Psoas muscle (tissue), 8 donors: ENCODE measurements around the gene MOB3C. TPM values are rescaled to one million over a fixed set of nuclear protein-coding genes. Genes with fewer than 3 reads are reported as not detected.

Experiments used
- ATAC-seq, 4 donors: fragments of 200-7000 bp; cut with Tn5 transposase; one replicate each; pipeline ENCODE4 v1.9.1; 2020; ENCODE audit warnings: moderate library complexity in 3 of 4, mild to moderate bottlenecking in 2 of 4
- DNase-seq, 2 donors: peaks; one replicate each; pipeline ENCODE4 v3.0.0-alpha.2; 2020
- H3K27ac ChIP-seq: fragments of 200-600 bp; one replicate; pipeline ENCODE4 v1.8.0; 2022
- H3K27me3 ChIP-seq, 3 donors: fragments of 200-600 bp in 1 of 3; one replicate each; pipeline versions ENCODE4 v1.6.1 to v1.8.0; 2013 to 2022; ENCODE audit warnings: low read length in 2 of 3, mild to moderate bottlenecking in 2 of 3, moderate library complexity in 1 of 3; ENCODE audit not compliant: insufficient read depth in 3 of 3
- H3K36me3 ChIP-seq, 2 donors: fragments of 200-600 bp in 1 of 2; one replicate each; pipeline versions ENCODE4 v1.6.1 to v1.8.0; 2013 to 2022; ENCODE audit warnings: low read depth in 1 of 2, mild to moderate bottlenecking in 1 of 2, moderate library complexity in 1 of 2; ENCODE audit not compliant: insufficient read depth in 1 of 2
- H3K4me1 ChIP-seq: fragments of 200-600 bp; one replicate; pipeline ENCODE4 v1.8.0; 2022
- H3K4me3 ChIP-seq: fragments of 200-600 bp; one replicate; pipeline ENCODE4 v1.8.0; 2022; ENCODE audit warnings: mild to moderate bottlenecking
- H3K9me3 ChIP-seq: fragments of 200-600 bp; one replicate; pipeline ENCODE4 v1.8.0; 2022
- CTCF ChIP-seq: fragments of 200-600 bp; IDR thresholded peaks from one replicate; pipeline ENCODE4 v1.8.0; 2022; ENCODE audit warnings: antibody characterized with exemption
- whole genome bisulfite sequencing, 3 donors: extraction: QIAGEN DNeasy Blood & Tissue Kit; methylation state at CpG; one replicate each; pipeline versions ENCODE4 v1.1.6 to v1.1.7; 2013; 5-methylcytosine and 5-hydroxymethylcytosine counted together
- intact Hi-C, 2 donors: fragments of 100-400 bp; cut with DNase I; formaldehyde crosslinking; loops; one replicate each; pipeline versions ENCODE4 v1.11.0 to v1.14.2; 2022
- polyA plus RNA-seq, 3 donors: library from polyadenylated mRNA; stranded (reverse); fragments of 200-250 nt; gene quantifications; one replicate each; pipeline ENCODE4 v1.2.3, GENCODE V29; 2013
- total RNA-seq, 4 donors: library from RNA; stranded (reverse); fragmentation: NEBNext Ultra II Directional in 2 of 4; extraction: Animal tissue kit (Norgen Biotek cat#: 25700) in 2 of 4; gene quantifications; one replicate each; pipeline versions ENCODE4 v1.2.1 to v1.2.4, GENCODE V29; 2021 to 2023
- donor health status: healthy with polysubstance abuse.
- donor health status: DM: no; HTN: no; CAD: no; lungs with moderate emphysema.
- donor health status: Bipolar disorder and iron deficiency.
- donor health status: healthy.
- donor health status: DM: yes; HTN: yes; CAD: no.
- donor health status: DM: no; HTN: no; CAD: no.
- donor health status: DM: no; HTN: no; CAD: no.
- donor health status: DM: yes; HTN: yes; CAD: no.

MOB3C gene
- total and polyA plus RNA-seq, 7 donors = 8.7 to 36.3 (median 17.9) TPM

GRCh38 chr1:46583494-46583893 is 33.1 kb downstream of the MOB3C start:
- Histone ChIP-seq H3K9me3 (no peaks in the 10 kb centered on the region), H3K4me1 (no peaks in the 10 kb centered on the region), H3K27me3 (no peaks in the 10 kb centered on the region), H3K36me3 (peaks cover 15 to 80% of the 10 kb centered on the region in 2 donors), H3K27ac (no peak overlapping the region), H3K4me3 (no peak overlapping the region)
- ATAC-seq (no peak), DNase-seq (no peak)
- 82 to 89% (median 87%) methylated on average over 5 of the region's 5 CpGs for WGBS, 3 donors
- TF ChIP-seq CTCF = no peak
- intact Hi-C loops = no loop called here

- no peaks in the 10 kb centered on the region for H3K9me3 ChIP-seq
- H3K27ac ChIP-seq = no peak overlapping the region
- DNase-seq (no peak), ATAC-seq (no peak)
- WGBS, 3 donors = 87 to 88% (median 88%) methylated on average over 7 of the region's 7 CpGs
- H3K4me1 ChIP-seq = no peaks in the 10 kb centered on the region
- no peaks in the 10 kb centered on the region for H3K27me3 ChIP-seq
- no peak for TF ChIP-seq CTCF
- intact Hi-C loops = no loop called here
- H3K36me3 ChIP-seq = peaks cover 15 to 85% of the 10 kb centered on the region in 2 donors
- H3K4me3 ChIP-seq = no peak overlapping the region
These were observed 33.6 kb downstream of the MOB3C start for GRCh38 chr1:46582972-46583371.

- peaks cover 15 to 92% of the 10 kb centered on the region in 2 donors for H3K36me3 ChIP-seq
- 81 to 88% (median 82%) methylated on average over 4 of the region's 4 CpGs for WGBS, 3 donors
- H3K4me3 ChIP-seq = no peak overlapping the region
- ATAC-seq (peak in 1 of 4 donors; percentile 10), DNase-seq (no peak)
- no peaks in the 10 kb centered on the region for H3K4me1 ChIP-seq
- H3K27ac ChIP-seq = no peak overlapping the region
- no peak for TF ChIP-seq CTCF
- H3K9me3 ChIP-seq = no peaks in the 10 kb centered on the region
- intact Hi-C loops = no loop called here
- no peaks in the 10 kb centered on the region for H3K27me3 ChIP-seq
These were observed 34.7 kb downstream of the MOB3C start for GRCh38 chr1:46581681-46582455.

- intact Hi-C loops = no loop called here
- no peaks in the 10 kb centered on the region for H3K4me1 ChIP-seq
- peak in 1 of 4 donors; percentile 38 for ATAC-seq
These were observed 36.3 kb downstream of the MOB3C start for GRCh38 chr1:46580140-46580903.

More at GRCh38 chr1:46580140-46580903, 36.3 kb downstream of the MOB3C start:
- WGBS, 3 donors = 91 to 95% (median 93%) methylated on average over 6 of the region's 6 CpGs
- no peaks in the 10 kb centered on the region for H3K9me3 ChIP-seq
- H3K4me3 ChIP-seq = no peak overlapping the region
- no peak for TF ChIP-seq CTCF
- H3K27me3 ChIP-seq = no peaks in the 10 kb centered on the region
- no peak for DNase-seq
- H3K36me3 ChIP-seq = peaks cover 9 to 94% of the 10 kb centered on the region in 2 donors
- H3K27ac ChIP-seq = no peak overlapping the region
